GM15510 (cell line): ENCODE measurements around the gene NOS2.

Experiments
- POLR2A ChIP-seq: IDR thresholded peaks from 3 replicates; pipeline ENCODE4 v1.6.1; 2011; ENCODE audit warnings: borderline replicate concordance; ENCODE audit not compliant: insufficient read length; ENCODE audit errors: extremely low read depth

NOS2 gene

GRCh38 chr17:27793906-27794569 lies 6.3 kb downstream of the NOS2 start:
- no peak for TF ChIP-seq POLR2A

- TF ChIP-seq POLR2A: no peak
Observed at GRCh38 chr17:27793168-27793905, 7.0 kb downstream of the NOS2 start.

DNA sequence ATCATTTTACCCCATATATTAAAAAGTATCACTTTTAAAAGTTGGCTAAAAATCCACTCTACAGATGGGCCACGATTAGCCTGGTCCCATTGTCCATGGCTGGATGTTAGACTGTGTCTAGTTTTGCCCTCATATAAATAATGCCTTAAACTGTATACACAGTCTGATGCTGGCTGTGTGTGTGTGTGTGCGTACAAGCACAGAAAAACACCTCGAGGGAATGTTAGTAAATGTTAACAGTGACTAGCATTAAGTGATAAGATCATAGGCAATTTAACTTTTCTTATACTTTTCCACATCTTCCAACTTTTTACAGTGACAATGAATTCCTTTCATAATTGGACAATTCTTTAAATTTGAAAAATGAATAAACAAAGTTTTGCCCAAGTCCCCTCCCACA lies 8.2 kb downstream of the NOS2 start:
- no peak for TF ChIP-seq POLR2A

DNA sequence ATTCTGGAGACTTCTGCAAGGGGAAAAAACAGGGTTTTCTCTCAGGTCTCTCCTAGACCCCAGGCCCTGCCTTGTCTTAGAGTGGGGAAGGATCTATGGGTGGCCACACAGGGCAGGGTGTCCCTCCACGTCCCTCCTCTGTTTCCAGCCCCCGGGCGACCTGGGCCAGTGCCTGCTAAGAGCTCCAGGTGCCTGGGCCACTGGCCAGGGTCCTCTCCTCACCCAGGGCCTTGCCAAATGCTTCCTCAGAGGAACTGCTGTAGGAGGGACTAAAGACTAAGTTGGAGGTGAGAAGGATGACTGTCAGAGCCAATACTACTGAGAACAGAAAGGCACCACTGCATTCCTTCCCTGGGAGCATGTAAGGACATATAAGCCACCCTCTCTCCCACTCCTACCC lies 11.4 kb downstream of the NOS2 start:
- no peak for TF ChIP-seq POLR2A

DNA sequence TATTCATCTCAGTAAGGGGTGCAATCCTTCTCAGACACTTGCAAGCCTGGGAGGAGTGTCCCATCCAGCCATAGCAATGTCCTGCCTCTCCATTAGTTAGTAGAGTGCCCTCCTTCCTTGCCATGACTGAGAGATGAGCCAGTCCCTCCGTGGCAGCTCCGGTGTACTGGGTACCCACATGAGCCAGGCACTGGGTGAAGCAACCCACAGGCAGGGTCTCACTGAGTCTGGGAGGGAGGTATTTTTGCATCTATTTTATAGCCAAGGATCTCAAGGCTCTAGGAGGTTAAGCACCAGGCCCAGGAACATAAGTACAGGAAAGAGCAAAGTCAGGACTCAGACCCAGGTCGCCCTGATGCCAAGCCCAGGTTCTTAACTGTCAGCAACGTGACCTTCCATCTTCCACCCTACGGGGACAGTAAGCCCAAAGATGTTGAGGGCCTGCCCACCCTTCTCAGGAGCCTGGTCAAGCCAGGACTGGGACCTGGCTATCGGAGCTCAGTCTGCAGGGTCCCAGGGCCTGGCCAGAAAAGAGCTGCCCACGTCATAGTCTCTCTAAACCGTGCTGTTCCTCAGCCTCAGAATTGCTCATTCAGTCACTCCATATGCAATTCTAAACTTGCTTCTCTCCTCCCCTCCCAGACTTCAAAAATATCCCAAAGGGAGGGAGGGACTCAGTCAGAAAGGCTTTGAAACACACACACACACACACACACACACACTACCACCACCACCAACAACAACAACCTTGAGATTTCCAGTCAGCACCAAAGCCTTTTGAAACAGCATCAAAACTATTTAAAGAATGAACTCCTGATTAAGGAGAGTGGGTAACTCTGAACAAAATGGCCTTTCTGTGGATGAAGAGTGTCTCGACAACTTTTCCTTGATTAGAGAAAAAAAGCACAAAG lies 16.6 kb downstream of the NOS2 start:
- no peak for TF ChIP-seq POLR2A

DNA sequence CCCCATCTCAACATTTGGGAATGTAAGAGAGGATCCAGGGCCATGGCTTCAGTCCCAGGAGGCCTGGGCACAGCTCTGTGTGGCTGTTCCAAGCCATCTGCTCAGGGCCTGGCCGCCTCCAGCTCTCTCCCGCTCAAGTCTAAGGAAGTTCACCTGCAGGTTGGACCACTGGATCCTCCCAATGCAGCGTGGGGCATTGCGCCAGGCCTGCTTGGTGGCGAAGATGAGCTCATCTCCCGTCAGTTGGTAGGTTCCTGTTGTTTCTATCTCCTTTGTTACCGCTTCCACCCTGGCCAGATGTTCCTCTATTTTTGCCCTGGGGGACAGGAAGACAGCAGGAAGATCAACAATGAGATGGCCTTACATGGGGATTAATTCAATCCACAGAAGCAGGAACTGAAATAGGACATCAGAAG lies 17.5 kb downstream of the NOS2 start:
- TF ChIP-seq POLR2A: no peak

DNA sequence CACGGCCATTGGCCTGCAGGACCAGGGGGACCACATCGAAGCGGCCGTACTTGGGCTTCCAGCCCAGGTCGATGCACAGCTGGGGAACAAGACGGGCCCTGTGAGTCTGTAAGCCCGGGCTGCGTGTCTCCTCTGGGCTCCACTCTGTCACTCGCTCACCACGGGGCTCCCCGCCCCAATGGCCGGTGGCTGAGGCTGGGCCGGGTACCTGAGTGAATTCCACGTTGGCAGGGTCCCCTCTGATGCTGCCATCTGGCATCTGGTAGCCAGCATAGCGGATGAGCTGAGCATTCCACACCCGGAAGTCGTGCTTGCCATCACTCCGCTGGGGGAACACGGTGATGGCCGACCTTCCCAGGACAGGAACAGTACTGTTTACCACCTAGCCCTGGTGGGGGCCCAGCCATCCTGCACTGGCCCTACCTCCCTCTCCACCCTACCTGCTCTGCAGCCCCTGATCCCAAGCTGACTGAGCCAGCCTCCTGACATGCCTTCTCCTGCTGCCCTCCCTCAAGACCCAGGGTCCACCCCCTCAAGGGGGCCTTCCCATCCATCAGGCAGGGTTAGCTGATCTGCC lies 19.4 kb downstream of the NOS2 start:
- TF ChIP-seq POLR2A: no peak

GRCh38 chr17:27780092-27780827 lies 20.1 kb downstream of the NOS2 start:
- no peak for TF ChIP-seq POLR2A

GRCh38 chr17:27778183-27778582 lies 22.1 kb downstream of the NOS2 start:
- no peak for TF ChIP-seq POLR2A

DNA sequence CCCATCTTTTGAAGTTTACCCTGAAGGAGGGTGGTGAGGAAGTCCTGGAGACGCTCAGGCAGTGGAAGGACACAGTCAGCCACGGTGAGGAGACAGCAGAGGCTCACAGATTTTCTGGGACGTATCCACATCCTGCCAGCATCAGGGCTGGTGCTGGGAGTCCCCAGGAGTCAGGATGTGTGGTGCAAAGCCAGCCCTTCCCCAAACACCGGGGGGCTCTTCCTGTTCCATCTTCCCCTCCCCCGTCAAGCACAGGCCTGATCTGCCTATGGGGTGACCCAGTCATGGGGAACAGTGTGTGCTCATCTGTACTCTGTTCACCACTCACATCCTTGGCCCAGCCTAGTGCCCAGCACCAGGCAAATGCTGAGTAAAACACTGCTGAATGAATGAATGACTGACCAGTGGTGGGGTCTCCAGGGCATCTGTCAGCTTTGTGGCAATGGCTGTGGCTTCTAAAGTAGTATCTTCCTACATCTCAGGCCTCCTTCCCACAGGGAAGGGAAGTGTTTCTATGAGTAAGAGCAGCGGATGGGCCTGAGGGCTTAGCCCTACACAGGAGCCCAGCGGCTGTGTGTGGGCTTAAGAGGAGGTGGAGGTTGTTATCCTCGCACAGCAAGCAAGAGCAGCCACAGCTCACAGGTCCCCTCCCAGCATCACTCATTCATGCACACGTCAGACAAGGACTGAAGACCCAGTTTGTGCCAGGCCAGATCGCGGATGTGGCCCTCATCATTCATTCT lies 23.3 kb downstream of the NOS2 start:
- TF ChIP-seq POLR2A: no peak

DNA sequence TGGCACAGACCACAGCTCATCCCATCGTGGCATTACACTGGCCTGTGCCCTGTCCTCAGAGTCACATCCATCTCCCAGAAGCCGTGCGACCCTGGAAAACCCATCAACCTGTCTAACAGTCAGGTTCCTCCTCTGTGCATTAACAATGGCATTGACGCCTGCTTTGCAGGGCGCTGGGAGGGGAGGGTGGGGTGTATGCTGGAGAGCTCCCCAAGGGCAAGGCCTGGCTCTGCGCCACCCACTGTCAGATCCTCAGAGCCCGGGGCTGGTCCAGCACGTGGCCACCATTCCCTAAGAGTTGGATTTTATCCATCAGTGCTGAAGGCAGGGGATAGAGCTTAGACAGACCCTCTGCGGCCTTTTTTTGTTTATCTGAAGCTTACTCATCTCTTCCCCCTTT lies 28.7 kb downstream of the NOS2 start:
- no peak for TF ChIP-seq POLR2A

DNA sequence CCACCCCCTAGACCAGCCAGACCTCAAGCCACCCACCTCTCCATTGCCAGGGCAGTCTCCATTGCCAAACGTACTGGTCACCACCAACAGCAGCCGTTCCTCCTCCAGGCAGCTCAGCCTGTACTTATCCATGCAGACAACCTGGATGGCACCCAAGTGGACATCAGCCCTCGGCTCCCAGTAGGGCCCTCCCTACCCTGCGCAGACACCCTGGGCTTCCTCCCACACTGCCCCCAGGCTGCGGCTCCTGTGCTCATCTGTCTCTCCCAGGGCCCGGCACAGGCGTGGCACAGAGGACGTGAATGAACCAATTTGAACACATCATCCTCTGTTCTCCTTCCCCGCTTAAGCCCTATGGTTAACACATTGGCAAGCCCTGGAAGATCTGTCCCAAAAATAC lies 29.5 kb downstream of the NOS2 start:
- no peak for TF ChIP-seq POLR2A

GRCh38 chr17:27768858-27769410 lies 31.4 kb downstream of the NOS2 start:
- TF ChIP-seq POLR2A: no peak
